Vagina (tissue), 2 donors: Measurements from ENCODE around the gene STXBP5.

Source experiments
- POLR2A ChIP-seq, 2 donors: fragments of 450-650 bp; IDR thresholded peaks; one replicate each; pipeline ENCODE4 v1.6.1; 2017; ENCODE audit warnings: antibody characterized with exemption in 2 of 2, mild to moderate bottlenecking in 2 of 2, moderate library complexity in 2 of 2
- POLR2AphosphoS5 ChIP-seq, 2 donors: sonication (generic); formaldehyde crosslinking; IDR thresholded peaks; one replicate each; pipeline ENCODE4 v1.9.0; 2017; ENCODE audit warnings: antibody characterized with exemption in 2 of 2, mild to moderate bottlenecking in 2 of 2, low read depth in 1 of 2; ENCODE audit not compliant: insufficient read depth in 1 of 2
- TF ChIP-seq, protein P1 (sequence below), 3 experiments: fragments of 450-650 bp in 2 of 3; fragments of 200-600 bp in 1 of 3; sonication (generic) in 1 of 3; IDR thresholded peaks; one replicate each; pipeline ENCODE4 v1.5.1; 2017 to 2019; ENCODE audit warnings: antibody characterized with exemption in 3 of 3, mild to moderate bottlenecking in 2 of 3, moderate library complexity in 2 of 3

DNA sequence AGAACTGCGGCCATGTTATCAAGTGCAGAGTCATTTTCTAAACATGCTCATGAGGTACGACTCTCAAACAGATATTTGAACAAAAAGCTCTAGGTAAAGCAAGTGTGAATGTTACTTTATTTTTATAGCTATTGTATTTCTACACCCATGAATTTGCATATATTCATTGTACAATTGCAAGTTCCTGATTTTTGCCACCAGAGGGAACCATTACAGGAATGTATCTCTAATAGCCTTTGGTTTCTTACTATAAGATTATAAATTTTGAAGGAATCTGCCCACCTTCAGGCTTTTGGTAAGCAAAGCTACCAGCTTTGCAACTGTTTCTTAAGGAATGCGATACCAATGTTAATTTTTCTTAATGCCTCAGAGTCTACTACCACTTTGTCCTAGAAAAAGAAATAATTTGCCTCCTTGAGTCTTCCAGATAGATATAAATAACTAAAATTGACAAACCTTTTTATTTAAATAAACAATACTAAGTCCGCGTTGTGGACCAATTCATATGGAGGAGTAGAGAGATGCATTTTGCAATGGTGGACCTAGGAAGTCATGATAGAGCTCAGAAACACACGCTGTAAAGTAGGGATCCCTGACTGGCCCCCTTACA is 178.8 kb downstream of the STXBP5 start:
- TF ChIP-seq, protein P1, sequence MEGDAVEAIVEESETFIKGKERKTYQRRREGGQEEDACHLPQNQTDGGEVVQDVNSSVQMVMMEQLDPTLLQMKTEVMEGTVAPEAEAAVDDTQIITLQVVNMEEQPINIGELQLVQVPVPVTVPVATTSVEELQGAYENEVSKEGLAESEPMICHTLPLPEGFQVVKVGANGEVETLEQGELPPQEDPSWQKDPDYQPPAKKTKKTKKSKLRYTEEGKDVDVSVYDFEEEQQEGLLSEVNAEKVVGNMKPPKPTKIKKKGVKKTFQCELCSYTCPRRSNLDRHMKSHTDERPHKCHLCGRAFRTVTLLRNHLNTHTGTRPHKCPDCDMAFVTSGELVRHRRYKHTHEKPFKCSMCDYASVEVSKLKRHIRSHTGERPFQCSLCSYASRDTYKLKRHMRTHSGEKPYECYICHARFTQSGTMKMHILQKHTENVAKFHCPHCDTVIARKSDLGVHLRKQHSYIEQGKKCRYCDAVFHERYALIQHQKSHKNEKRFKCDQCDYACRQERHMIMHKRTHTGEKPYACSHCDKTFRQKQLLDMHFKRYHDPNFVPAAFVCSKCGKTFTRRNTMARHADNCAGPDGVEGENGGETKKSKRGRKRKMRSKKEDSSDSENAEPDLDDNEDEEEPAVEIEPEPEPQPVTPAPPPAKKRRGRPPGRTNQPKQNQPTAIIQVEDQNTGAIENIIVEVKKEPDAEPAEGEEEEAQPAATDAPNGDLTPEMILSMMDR (IDR thresholded peaks at IDR 0.05) = peak in 1 of 3 experiments; percentile 15
- TF ChIP-seq POLR2A (IDR thresholded peaks at IDR 0.05) (no peak), POLR2AphosphoS5 (IDR thresholded peaks at IDR 0.05; ENCODE audit: insufficient read depth in 1 of 2, low read depth in 1 of 2) (no peak)
